Endothelial cell of hepatic sinusoid (primary cell): ENCODE results near the gene UBL4B.

ENCODE experiments used
- in situ Hi-C: cut with HindIII; loops from 2 replicates; pipeline ENCODE4 v1.10.0; 2017; ENCODE audit warnings: low sequenced_read_pairs

Gene UBL4B

DNA sequence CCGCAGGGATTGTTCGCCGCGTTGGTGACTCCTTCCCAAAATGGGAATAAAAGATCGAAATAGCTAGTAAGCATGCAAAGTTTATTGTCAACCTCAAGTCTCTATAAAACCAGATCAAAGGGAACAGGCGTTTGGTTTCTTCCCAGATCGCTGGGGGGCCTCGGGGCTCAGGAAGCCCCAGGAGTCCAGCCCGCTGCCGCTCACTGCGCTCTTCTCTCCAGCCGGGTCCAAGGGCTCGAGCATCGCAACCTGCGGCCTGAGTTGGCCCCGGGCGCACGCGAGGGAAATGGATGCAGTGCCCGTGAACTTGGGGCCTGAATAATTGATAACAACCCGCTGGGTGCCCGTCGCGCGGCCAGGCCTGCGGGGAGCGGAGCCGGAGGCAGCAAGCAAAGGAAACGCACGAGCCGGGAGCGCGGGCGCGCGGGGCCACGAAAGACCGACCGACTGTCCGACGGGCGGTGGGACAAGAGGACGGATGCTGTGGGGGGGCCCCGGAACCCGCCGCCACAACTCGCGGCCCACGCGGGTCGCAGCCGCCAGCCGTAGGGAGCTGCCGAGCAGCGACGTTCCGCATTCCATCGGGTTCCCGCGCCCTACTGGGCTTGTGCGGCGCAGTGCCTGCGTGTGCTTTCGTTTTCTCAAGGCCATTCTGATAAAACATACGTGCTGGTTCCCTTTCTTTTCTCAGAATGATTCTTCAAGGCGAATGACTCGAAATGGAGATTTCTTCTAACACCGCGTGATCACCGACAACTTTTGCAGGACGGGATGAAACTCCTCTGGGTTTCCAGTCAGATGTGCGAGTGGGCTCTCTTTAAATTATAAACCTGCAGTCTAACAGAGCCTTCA, 27.8 kb upstream of the UBL4B start:
- in situ Hi-C loops: no loop called here

DNA sequence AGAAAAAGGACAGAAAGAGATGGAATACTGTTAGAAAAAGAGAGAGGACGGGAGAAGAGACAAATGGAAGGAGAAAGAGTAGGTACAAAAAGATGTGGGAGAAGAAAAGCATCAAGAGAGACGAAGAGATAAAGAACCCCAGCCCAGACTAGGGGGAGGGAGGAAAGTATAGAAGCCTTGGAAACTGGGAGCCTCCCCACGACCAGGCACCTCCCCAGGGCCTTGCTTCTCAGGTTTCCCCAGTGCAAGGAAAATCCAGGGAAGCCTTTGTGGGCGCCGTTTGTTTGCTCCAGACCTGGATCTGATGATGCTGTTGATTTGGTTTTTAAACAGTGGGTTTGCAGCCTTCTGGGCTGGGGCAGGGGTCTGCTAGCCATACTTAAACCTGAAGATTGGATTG, 26.6 kb upstream of the UBL4B start:
- in situ Hi-C loops: no loop called here

DNA sequence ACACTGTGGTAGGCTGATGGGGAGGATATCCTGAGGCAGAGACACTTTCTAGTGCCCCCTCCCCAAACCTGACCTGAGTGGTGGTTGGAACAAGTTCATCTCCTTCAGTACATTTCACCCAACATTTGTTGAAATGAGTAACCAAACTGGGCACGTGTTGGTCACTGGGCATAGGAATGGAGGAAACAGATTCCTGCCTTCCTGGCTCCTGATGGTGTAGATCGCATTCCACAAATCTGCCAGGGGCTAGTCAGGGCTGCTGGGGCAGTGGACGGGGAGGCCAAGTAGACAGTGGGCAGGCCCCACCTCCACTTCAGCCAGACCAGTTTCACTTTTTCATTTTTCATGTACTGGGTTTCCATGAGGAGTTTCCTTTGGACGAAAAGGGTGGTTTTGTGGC, 25.3 kb upstream of the UBL4B start:
- in situ Hi-C loops: no loop called here

GRCh38 chr1:110087812-110088738, 24.2 kb upstream of the UBL4B start:
- in situ Hi-C loops: no loop called here

DNA sequence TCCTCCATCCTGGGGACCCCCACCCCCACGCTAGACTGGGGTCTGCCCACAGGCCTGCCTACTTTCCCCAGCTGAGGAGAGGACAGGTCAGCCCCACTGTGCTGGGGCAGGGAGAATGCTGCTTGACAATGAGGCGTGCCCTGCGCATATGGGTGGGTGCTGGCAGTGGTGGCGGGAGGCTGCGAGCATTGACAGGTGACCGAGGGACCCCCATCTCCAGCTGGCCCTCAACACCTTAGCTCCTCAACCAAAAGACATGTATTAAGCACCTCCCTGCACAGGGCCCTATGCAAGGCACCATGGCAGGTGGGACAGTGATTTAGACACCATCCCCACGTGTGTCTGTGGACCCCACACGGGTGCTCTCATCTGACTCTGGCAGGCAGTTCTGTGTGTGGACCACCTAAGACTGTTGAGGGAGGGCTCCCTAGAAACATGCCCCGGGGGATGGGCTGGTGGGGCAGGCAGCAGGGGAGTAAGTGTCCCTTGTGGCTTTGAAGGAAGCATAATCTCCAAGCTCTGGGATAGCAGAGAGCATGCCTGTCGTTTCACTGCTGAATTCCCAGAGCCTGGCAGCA, 23.4 kb upstream of the UBL4B start:
- in situ Hi-C loops: no loop called here

DNA sequence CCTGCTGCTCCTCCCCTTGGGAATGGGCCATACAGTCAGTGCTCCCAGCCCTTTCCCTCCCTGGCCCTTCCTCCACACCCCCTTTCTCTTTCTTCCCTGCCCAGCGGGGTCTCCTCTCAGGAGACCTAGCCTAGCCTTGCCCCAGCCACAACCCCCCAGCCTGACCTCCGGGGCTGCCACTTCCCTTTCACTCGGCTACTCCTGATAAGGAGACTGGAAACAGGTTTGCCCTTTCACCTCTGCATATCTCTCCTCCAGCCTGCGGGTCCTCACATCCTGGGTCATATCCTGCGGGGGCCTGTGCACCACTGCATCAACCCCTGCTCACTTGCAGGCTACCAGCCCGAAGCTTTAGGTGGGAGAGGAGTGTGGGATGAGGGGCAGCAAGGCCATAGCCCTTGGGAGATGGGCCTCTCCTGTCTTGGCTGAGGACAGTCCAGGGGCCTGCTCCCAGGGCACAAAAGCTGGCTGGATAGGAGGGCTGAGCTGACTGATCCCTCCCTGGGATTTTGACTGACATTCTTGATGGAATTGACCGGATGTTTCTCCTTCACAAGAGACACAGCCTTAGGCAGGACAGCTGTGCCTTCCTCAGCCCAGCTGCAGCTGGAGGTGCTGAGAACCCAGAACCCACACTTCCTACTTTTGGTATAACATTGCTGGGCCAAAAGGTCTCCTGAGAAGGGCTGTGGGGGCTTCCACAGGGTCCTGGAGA, 22.5 kb upstream of the UBL4B start:
- in situ Hi-C loops: no loop called here

DNA sequence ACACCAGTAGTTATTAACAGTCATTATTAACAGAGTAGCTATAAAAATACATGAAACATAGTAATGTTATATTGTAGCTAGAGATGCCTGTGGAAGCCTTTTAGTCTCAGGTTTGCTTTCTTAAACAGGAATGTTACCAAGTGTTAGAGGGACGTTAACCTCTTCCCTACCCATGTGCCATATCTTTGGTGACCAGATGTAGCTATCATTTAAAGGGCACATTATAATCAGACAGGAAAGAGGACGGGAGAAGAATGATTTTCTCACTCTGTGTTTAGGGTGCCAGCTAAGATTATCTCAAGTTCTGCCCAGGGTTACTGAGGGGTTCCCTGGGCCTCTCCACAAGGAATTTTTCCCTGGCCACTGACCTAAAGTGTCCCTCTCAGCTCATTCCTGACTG, 20.9 kb upstream of the UBL4B start:
- in situ Hi-C loops: no loop called here

- in situ Hi-C loops: no loop called here
Observed at GRCh38 chr1:110091791-110092190, 20.5 kb upstream of the UBL4B start.

DNA sequence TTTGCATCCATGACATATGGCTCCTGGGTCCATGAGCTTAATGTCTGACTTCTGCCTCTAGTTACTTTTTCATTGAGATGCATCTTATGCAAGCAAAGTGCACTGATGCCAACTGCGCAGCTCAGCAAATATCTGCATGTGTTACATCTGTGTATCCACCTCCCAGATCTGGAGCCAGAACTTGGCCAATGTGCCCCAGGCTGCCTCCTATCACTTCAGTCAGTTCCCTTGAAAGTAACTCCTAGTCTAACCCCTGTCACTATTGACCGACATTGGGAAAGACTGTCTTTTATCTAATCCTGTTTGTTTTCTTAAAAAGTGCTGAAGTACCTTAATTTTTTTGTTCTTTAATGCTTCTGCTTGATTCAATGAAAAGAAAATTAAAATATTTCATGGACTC, 19.3 kb upstream of the UBL4B start:
- in situ Hi-C loops: no loop called here

DNA sequence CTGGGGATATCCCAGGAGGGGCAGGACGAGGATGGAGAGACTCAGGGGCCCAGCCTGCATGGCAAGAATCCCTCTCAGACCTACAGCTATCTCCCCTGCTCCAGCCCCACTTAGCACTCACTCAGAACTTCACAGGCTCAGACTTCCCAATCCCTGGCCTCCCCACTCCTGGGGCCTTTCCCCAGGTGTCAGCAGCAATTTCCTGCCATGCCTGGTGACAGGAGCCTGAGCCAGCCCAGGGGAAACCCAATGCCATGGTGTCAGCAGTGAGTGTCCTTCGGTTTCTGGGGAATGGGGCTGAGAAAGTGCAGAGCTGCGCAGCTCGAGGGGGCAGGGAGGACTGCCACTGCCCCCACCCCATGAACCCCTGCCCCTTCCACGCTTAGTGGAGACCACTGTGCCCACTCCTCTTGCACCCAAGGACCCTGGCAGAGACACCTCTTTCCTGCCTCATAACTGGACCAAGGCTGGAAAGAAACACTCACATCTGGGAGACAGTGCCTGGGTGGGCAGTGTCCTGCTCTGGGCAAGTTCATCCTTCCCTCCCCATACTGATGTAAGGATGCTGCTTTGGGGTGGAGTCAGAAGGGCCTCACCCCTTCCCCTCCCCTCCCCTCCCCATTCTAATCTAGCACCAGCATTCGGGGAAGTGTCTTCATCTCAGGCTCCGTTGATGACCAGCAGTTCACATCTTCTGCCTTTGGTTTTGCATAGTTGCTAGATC, 17.1 kb upstream of the UBL4B start:
- in situ Hi-C loops: no loop called here

- in situ Hi-C loops: no loop called here
Observed at GRCh38 chr1:110097507-110098221, 14.6 kb upstream of the UBL4B start.

GRCh38 chr1:110098222-110099026, 13.8 kb upstream of the UBL4B start:
- in situ Hi-C loops: no loop called here

DNA sequence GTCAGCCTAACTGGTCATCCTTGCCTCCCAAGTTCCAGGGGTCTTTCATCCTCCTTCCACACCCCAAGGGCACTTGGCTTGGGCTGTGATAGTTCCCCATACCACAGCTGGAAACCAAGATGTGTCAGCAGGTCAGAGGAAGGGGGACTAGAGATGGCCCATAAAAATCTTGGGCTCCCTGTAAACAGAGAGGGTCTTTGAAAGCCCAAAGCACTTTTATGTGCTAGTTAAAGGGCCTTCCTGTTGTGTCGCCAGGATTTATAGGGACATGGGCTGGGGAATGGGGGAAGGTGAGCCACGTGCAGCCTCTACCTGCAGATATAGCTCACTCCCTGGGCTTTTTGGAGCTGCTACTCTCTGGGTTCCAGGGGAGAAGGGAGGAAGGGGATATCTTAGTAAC, 11.9 kb upstream of the UBL4B start:
- in situ Hi-C loops: no loop called here

- in situ Hi-C loops: no loop called here
Observed at GRCh38 chr1:110102081-110102480, 10.2 kb upstream of the UBL4B start.

DNA sequence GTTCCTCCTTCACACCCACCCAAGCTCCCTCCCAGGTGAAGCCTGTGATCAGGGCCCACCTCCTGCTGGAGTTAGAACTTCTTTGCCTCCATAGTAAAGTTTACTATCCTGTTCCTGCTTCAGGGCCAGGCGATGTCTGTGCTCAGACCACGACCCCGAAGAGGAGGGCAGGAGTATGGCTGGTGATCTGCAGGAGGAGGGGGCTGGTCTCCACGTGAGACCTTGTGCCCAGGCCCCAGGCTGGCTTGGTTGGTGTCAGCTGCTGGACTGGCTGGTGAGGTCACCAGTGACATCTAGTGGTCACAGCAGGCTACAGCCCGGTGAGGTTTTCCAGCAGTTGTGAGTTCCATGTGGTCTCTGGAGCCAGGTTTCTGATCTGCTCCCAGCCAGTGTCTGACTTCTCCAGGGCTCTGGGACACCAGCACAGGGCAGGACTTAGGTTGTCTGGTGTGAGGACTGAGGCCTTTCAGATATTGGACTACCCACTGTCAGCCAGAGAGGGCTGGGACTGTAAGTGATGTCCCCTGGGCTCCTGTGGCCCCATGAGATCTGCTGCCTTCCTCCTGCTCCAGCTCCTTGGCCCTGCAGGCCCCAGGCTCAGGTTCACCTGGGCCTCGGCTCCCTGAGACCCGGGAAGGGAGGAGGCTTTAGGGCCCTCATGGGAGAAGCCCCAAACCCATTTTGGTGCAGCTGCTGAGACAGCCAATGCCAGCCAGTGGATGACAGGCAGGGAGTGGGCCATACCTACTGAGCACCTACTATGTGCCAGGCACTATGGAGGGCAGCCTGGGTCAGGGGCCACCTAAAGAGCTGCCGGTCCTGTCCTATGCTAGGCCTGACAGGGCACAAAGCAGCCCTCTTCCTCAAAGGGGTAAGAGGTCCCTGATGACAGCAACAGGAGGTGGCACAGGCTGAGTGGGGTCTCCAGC, 6.0 kb upstream of the UBL4B start:
- in situ Hi-C loops: no loop called here

GRCh38 chr1:110107867-110108469, 4.3 kb upstream of the UBL4B start:
- in situ Hi-C loops: no loop called here

DNA sequence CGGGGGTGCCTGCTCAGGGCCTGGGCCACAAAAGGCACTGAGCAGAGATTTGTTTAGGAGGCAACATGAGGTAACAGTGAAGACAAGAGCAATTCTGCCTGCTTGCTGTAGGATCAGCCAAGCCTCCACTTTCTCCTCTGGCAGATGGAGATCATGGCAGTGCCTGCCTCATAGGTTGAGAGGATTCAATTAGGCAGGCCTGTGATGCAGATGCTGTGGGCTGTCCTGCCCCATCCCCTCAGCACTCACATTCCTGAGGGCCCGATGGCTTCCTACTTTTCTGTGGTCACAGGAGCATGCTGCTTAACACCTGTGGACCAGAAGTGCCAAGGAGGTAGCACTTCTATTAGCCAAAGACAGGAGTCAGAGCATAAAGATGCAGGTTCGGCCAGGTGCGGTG, 1.2 kb upstream of the UBL4B start:
- in situ Hi-C loops: no loop called here
